ENCODE results near the gene KCNK6. TPM values are rescaled to one million over a fixed set of nuclear protein-coding genes. Genes with fewer than 3 reads are reported as not detected.

Gene KCNK6
- total RNA-seq, 1 experiment from 2014 or later: 6.5 TPM

DNA sequence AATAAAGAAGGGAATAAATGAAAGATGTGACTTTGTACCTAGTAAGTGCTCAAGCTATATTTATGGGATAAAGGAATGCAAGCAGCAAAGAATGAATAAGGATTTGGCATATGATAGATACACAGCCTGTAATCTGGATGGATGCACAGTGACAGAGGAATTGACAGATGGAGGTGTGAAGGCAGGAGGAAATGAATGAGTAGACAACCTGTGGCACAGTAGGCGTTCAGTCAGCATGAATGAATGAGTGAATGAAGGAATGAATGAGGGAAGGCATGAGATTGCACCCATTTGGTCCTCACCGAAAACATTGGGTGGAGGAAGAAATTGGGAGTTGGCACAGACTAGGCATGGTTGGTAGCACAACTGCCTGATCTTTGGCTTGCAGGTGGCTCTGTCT, 49.9 kb downstream of the KCNK6 start:
- Mint-ChIP-seq H3K27ac (no peak overlapping the region), H3K36me3 (ENCODE audit: insufficient read depth in 1 of 3, low read depth in 3 of 3) (peaks cover 0 to 3% (median 0%) of the 10 kb centered on the region in 3 experiments; a peak in 2 of 7 replicates), H3K4me3 (no peak overlapping the region), H3K9me3 (peaks cover 3 to 7% of the 10 kb centered on the region in 2 experiments; a peak in 2 of 5 replicates), H3K4me1 (peaks cover 5 to 6% of the 10 kb centered on the region in 2 experiments; a peak in 2 of 4 replicates), H3K27me3 (ENCODE audit: low read depth) (peaks cover 54% of the 10 kb centered on the region)
- TF ChIP-seq, protein P1, sequence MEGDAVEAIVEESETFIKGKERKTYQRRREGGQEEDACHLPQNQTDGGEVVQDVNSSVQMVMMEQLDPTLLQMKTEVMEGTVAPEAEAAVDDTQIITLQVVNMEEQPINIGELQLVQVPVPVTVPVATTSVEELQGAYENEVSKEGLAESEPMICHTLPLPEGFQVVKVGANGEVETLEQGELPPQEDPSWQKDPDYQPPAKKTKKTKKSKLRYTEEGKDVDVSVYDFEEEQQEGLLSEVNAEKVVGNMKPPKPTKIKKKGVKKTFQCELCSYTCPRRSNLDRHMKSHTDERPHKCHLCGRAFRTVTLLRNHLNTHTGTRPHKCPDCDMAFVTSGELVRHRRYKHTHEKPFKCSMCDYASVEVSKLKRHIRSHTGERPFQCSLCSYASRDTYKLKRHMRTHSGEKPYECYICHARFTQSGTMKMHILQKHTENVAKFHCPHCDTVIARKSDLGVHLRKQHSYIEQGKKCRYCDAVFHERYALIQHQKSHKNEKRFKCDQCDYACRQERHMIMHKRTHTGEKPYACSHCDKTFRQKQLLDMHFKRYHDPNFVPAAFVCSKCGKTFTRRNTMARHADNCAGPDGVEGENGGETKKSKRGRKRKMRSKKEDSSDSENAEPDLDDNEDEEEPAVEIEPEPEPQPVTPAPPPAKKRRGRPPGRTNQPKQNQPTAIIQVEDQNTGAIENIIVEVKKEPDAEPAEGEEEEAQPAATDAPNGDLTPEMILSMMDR (conservative IDR thresholded peaks at IDR 0.05): no peak
- no peak overlapping the region for H4K5ac ChIP-seq (ENCODE audit: insufficient read length, low read depth, low read length)
- no peak overlapping the region for H3K23ac ChIP-seq (ENCODE audit: insufficient read length, low read depth, low read length)
- H2BK15ac ChIP-seq (ENCODE audit: low read depth, low read length): no peak overlapping the region
- no peak overlapping the region for H2BK20ac ChIP-seq (ENCODE audit: low read depth, low read length, poor library complexity, severe bottlenecking)
- no peak overlapping the region for H3K14ac ChIP-seq (ENCODE audit: insufficient read depth, low read length)
- no CpG with 5 or more reads among the region's 2 CpGs for WGBS (ENCODE audit: extremely low coverage, insufficient read length, low lambda C conversion rate)
- H3K27me3 ChIP-seq (ENCODE audit: insufficient read depth, low read length): no peaks in the 10 kb centered on the region
- H3K23me2 ChIP-seq (ENCODE audit: insufficient read length, low read depth, low read length, poor library complexity, severe bottlenecking): peaks cover 5% of the 10 kb centered on the region
- H4K8ac ChIP-seq (replicated peaks; ENCODE audit: insufficient read length, low read depth, low read length): no peak overlapping the region
- no peak overlapping the region for H2BK120ac ChIP-seq (ENCODE audit: low read depth, low read length, poor library complexity, severe bottlenecking)
- no peak overlapping the region for H3K18ac ChIP-seq (ENCODE audit: insufficient read length, low read depth, low read length)
- H4K20me1 ChIP-seq (ENCODE audit: control insufficient read depth, insufficient read depth, insufficient read length): no peaks in the 10 kb centered on the region
- H3K4me2 ChIP-seq (ENCODE audit: insufficient read depth, insufficient read length, low read length): no peak overlapping the region
- no peak overlapping the region for H3K27ac ChIP-seq (ENCODE audit: insufficient read length, low read depth, low read length)
- H3K9me3 ChIP-seq (ENCODE audit: control insufficient read depth, low read depth, low read length): no peaks in the 10 kb centered on the region
- no peak overlapping the region for H2AK5ac ChIP-seq (ENCODE audit: insufficient read length, low read length)
- no peak overlapping the region for H3K4ac ChIP-seq (ENCODE audit: low read depth, low read length)
- H3K79me2 ChIP-seq (ENCODE audit: insufficient read depth, low read length): no peaks in the 10 kb centered on the region
- H2BK5ac ChIP-seq (ENCODE audit: insufficient read length, low read length): no peak overlapping the region
- no peaks in the 10 kb centered on the region for H3K79me1 ChIP-seq (ENCODE audit: insufficient read depth, low read depth, low read length, poor library complexity, severe bottlenecking)
- no peak overlapping the region for H2BK12ac ChIP-seq (ENCODE audit: insufficient read length, low read depth, low read length)
- no peak overlapping the region for H2AFZ ChIP-seq (ENCODE audit: low read length)
- H3T11ph ChIP-seq (ENCODE audit: low read length): no peak overlapping the region
- H4K91ac ChIP-seq (ENCODE audit: insufficient read length, low read depth, low read length): no peak overlapping the region
- no peak overlapping the region for H3K56ac ChIP-seq (ENCODE audit: insufficient read length, low read depth, low read length)
- H3K9ac ChIP-seq (ENCODE audit: extremely low read depth, insufficient read length, low read length): no peak overlapping the region
- no peak for DNase-seq
- no peaks in the 10 kb centered on the region for H3K4me1 ChIP-seq (ENCODE audit: insufficient read depth, low read length)

Data from H9 (cell line).